Peyer's patch (tissue), 4 donors: ENCODE measurements around the gene MAPKAPK3. TPM values are rescaled to one million over a fixed set of nuclear protein-coding genes. Genes with fewer than 3 reads are reported as not detected.

Experiments used
- DNase-seq, 3 donors: peaks; one replicate each; pipeline ENCODE4 v3.0.0-alpha.2; 2017 to 2019
- H3K27ac ChIP-seq, 4 donors: fragments of 200-600 bp; sonication (generic); one replicate each; pipeline ENCODE4 v1.5.1; 2016 to 2019
- H3K27me3 ChIP-seq, 2 donors: fragments of 200-600 bp; sonication (generic); one replicate each; pipeline ENCODE4 v1.5.1; 2019
- H3K36me3 ChIP-seq, 3 donors: fragments of 200-600 bp; sonication (generic); one replicate each; pipeline ENCODE4 v1.5.1; 2016 to 2019
- H3K4me1 ChIP-seq, 4 donors: fragments of 200-600 bp; sonication (generic); one replicate each; pipeline ENCODE4 v1.5.1; 2016 to 2019
- H3K4me3 ChIP-seq, 4 donors: fragments of 200-600 bp; sonication (generic); 1 replicate in 3 of 4; 2 replicates in 1 of 4; pipeline ENCODE4 v1.5.1; 2016 to 2019; ENCODE audit warnings: mild to moderate bottlenecking in 1 of 4
- H3K9me3 ChIP-seq, 4 donors: fragments of 200-600 bp; sonication (generic); one replicate each; pipeline ENCODE4 v1.5.1; 2016 to 2019; ENCODE audit warnings: mild to moderate bottlenecking in 1 of 4
- POLR2A ChIP-seq, 2 donors: fragments of 450-650 bp; IDR thresholded peaks; one replicate each; pipeline ENCODE4 v1.5.1; 2017; ENCODE audit warnings: antibody characterized with exemption in 2 of 2, mild to moderate bottlenecking in 2 of 2, moderate library complexity in 2 of 2
- total RNA-seq, 4 donors: library from RNA; depleted of rRNA; stranded (reverse); fragments of >200 nt; gene quantifications; one replicate each; pipeline ENCODE4 v1.1.0, GENCODE V29; 2016
- TF ChIP-seq, protein P1 (sequence below), 6 experiments: fragments of 450-650 bp in 4 of 6; fragments of 200-600 bp in 2 of 6; sonication (generic) in 1 of 6; IDR thresholded peaks; one replicate each; pipeline ENCODE4 v1.5.1; 2017 to 2019; ENCODE audit warnings: antibody characterized with exemption in 6 of 6, mild to moderate bottlenecking in 3 of 6, moderate library complexity in 1 of 6

The MAPKAPK3 gene
- total RNA-seq, 4 donors from 2014 or later = 25.6 to 44.0 (median 30.0) TPM

DNA sequence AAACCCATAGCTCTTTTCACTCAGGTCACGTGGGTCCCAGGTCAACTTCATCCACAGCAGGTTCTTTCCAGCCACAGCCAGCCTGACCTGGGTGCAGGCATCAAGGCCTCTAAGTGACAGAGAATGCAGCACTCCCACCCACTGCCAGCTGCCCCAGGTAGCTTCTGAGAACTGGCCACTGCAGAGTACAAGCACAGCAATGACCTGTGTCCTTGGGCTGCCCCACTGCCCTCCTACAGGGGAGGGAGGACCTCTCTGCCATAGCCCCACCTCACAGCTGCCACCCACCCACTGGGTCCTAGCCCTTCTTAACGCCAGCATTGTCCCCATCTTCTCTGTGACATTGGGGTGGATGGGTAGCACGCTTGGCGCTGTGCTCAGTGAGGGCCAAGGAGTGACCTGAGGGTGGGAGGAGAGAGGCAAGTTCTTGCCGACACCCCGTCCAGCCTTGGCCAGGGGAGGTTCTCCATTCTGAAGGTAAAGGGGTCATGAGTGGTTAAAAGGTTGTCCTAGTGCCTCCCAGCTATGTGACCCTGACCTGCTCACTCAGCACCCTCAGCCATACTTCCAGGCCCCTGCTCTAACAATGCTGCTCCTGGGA is 17.7 kb upstream of the MAPKAPK3 start:
- TF ChIP-seq, protein P1, sequence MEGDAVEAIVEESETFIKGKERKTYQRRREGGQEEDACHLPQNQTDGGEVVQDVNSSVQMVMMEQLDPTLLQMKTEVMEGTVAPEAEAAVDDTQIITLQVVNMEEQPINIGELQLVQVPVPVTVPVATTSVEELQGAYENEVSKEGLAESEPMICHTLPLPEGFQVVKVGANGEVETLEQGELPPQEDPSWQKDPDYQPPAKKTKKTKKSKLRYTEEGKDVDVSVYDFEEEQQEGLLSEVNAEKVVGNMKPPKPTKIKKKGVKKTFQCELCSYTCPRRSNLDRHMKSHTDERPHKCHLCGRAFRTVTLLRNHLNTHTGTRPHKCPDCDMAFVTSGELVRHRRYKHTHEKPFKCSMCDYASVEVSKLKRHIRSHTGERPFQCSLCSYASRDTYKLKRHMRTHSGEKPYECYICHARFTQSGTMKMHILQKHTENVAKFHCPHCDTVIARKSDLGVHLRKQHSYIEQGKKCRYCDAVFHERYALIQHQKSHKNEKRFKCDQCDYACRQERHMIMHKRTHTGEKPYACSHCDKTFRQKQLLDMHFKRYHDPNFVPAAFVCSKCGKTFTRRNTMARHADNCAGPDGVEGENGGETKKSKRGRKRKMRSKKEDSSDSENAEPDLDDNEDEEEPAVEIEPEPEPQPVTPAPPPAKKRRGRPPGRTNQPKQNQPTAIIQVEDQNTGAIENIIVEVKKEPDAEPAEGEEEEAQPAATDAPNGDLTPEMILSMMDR (IDR thresholded peaks at IDR 0.05) = no peak
- no peak for TF ChIP-seq POLR2A (IDR thresholded peaks at IDR 0.05)
- H3K4me3 ChIP-seq = no peak overlapping the region
- peaks cover 15 to 39% (median 23%) of the 10 kb centered on the region in 4 donors for H3K4me1 ChIP-seq

GRCh38 chr3:50599716-50600118 is 17.2 kb upstream of the MAPKAPK3 start:
- Histone ChIP-seq H3K36me3 (peaks cover 0 to 5% (median 0%) of the 10 kb centered on the region in 3 donors), H3K4me1 (peaks cover 15 to 39% (median 23%) of the 10 kb centered on the region in 4 donors), H3K27ac (peak overlapping the region in 2 of 4 donors; percentile 96 to 97), H3K9me3 (no peaks in the 10 kb centered on the region), H3K27me3 (no peaks in the 10 kb centered on the region), H3K4me3 (no peak overlapping the region)
- DNase-seq = no peak
- TF ChIP-seq POLR2A (IDR thresholded peaks at IDR 0.05) = no peak
- TF ChIP-seq, protein P1 (IDR thresholded peaks at IDR 0.05) = no peak

More for the DNA sequence above, 17.7 kb upstream of the MAPKAPK3 start:
- no peaks in the 10 kb centered on the region for H3K36me3 ChIP-seq
- no peaks in the 10 kb centered on the region for H3K9me3 ChIP-seq
- DNase-seq = no peak
- H3K27ac ChIP-seq = peak overlapping the region in 2 of 4 donors; percentile 3 to 97
- H3K27me3 ChIP-seq = no peaks in the 10 kb centered on the region

- H3K9me3 ChIP-seq = no peaks in the 10 kb centered on the region
- H3K36me3 ChIP-seq = peaks cover 0 to 8% (median 0%) of the 10 kb centered on the region in 3 donors
- peaks cover 18 to 39% (median 23%) of the 10 kb centered on the region in 4 donors for H3K4me1 ChIP-seq
- H3K27ac ChIP-seq = peak overlapping the region; percentile 80 to 97 (median 96)
- TF ChIP-seq POLR2A (IDR thresholded peaks at IDR 0.05) = no peak
- TF ChIP-seq, protein P1 (IDR thresholded peaks at IDR 0.05) = no peak
- DNase-seq = no peak
- no peaks in the 10 kb centered on the region for H3K27me3 ChIP-seq
- H3K4me3 ChIP-seq = no peak overlapping the region
These were observed 16.7 kb upstream of the MAPKAPK3 start for GRCh38 chr3:50600141-50600753.

- Histone ChIP-seq H3K4me3 (peak overlapping the region in 3 of 4 donors; percentile 12 to 28 (median 24)), H3K36me3 (peaks cover 0 to 9% (median 0%) of the 10 kb centered on the region in 3 donors), H3K27ac (peak overlapping the region; percentile 80 to 97 (median 96)), H3K27me3 (no peaks in the 10 kb centered on the region), H3K9me3 (no peaks in the 10 kb centered on the region), H3K4me1 (peaks cover 19 to 42% (median 23%) of the 10 kb centered on the region in 4 donors)
- DNase-seq = peak; percentile 71 to 95 (median 94)
- TF ChIP-seq, protein P1 (IDR thresholded peaks at IDR 0.05) = no peak
- peak; percentile 4 to 42 for TF ChIP-seq POLR2A (IDR thresholded peaks at IDR 0.05)
These were observed 15.9 kb upstream of the MAPKAPK3 start for GRCh38 chr3:50600841-50601591.

GRCh38 chr3:50602595-50603191 is 14.3 kb upstream of the MAPKAPK3 start:
- Histone ChIP-seq H3K27ac (peak overlapping the region; percentile 80 to 97 (median 96)), H3K4me1 (peaks cover 19 to 58% (median 29%) of the 10 kb centered on the region in 4 donors), H3K27me3 (no peaks in the 10 kb centered on the region), H3K9me3 (no peaks in the 10 kb centered on the region), H3K4me3 (no peak overlapping the region), H3K36me3 (peaks cover 0 to 25% (median 0%) of the 10 kb centered on the region in 3 donors)
- TF ChIP-seq, protein P1 (IDR thresholded peaks at IDR 0.05) = no peak
- no peak for TF ChIP-seq POLR2A (IDR thresholded peaks at IDR 0.05)
- DNase-seq = no peak
